SK-N-SH (cell line): Measurements from ENCODE around the gene CCDC87.

Experiments used
- CTCF ChIP-seq: fragments of 200-600 bp; sonication (generic); IDR thresholded peaks from 2 replicates; pipeline ENCODE4 v1.6.1; 2017; ENCODE audit warnings: antibody characterized with exemption, mild to moderate bottlenecking, moderate library complexity
- EZH2phosphoT487 ChIP-seq: fragments of 200-600 bp; sonication (generic); IDR thresholded peaks from 2 replicates; pipeline ENCODE4 v1.6.1; 2017; ENCODE audit warnings: low read depth, mixed run types, mild to moderate bottlenecking, antibody characterized with exemption, moderate library complexity, borderline replicate concordance
- FOSL2 ChIP-seq: IDR thresholded peaks from 2 replicates; pipeline ENCODE4 v1.4.0; 2012; ENCODE audit warnings: low read depth, mild to moderate bottlenecking, moderate library complexity, borderline replicate concordance
- FOXJ3 ChIP-seq: sonication (generic); formaldehyde crosslinking; IDR thresholded peaks from 2 replicates; pipeline ENCODE4 v1.5.1; 2020; ENCODE audit warnings: mild to moderate bottlenecking, missing genetic modification reagents
- GABPA ChIP-seq: IDR thresholded peaks from 2 replicates; pipeline ENCODE4 v1.4.0; 2012; ENCODE audit warnings: low read depth, mild to moderate bottlenecking
- MAX ChIP-seq: IDR thresholded peaks from 2 replicates; pipeline ENCODE4 v1.4.0; 2012; ENCODE audit warnings: low read depth
- MXI1 ChIP-seq: IDR thresholded peaks from 2 replicates; pipeline ENCODE4 v1.6.1; 2012; ENCODE audit warnings: mild to moderate bottlenecking, low read depth, low read length, improper control_type of control experiment
- NFIC ChIP-seq: IDR thresholded peaks from 2 replicates; pipeline ENCODE4 v1.4.0; 2012; ENCODE audit warnings: borderline replicate concordance
- PBX3 ChIP-seq: IDR thresholded peaks from 2 replicates; pipeline ENCODE4; 2012
- POLR2AphosphoS5 ChIP-seq: IDR thresholded peaks from 2 replicates; pipeline ENCODE4 v1.6.1; 2012; ENCODE audit warnings: low read depth, low read length
- REST ChIP-seq: IDR thresholded peaks from 2 replicates; pipeline ENCODE4 v1.6.1; 2012; ENCODE audit warnings: mild to moderate bottlenecking, low read depth, low read length, moderate library complexity
- RXRA ChIP-seq: IDR thresholded peaks from 2 replicates; pipeline ENCODE4 v1.4.0; 2012; ENCODE audit warnings: low read depth, mild to moderate bottlenecking, borderline replicate concordance
- TEAD4 ChIP-seq: IDR thresholded peaks from 2 replicates; pipeline ENCODE4 v1.4.0; 2012; ENCODE audit warnings: mild to moderate bottlenecking, borderline replicate concordance; ENCODE audit not compliant: insufficient read depth

- TF ChIP-seq REST (no peak), CTCF (no peak), MXI1 (no peak), MAX (no peak), POLR2AphosphoS5 (no peak), FOXJ3 (CRISPR knock-in tag) (no peak), NFIC (no peak), PBX3 (no peak), EZH2phosphoT487 (no peak), FOSL2 (no peak), GABPA (no peak), TEAD4 (no peak), RXRA (no peak)
Measured at GRCh38 chr11:66566221-66566620, 26.6 kb downstream of the CCDC87 start.
